Measurements from ENCODE around the gene DDX27.
A peak's percentile ranks its signal among the peaks of the same experiment; 100 is the strongest.

Gene DDX27

GRCh38 chr20:49280463-49281058 lies 61.3 kb downstream of the DDX27 start:
- H3K4me1 Mint-ChIP-seq (ENCODE audit: low read depth) = peaks cover 62% of the 10 kb centered on the region
- H3K4me3 Mint-ChIP-seq = peak overlapping the region; percentile 96
- H3K9me3 Mint-ChIP-seq = peaks cover 57% of the 10 kb centered on the region
- no peak overlapping the region for H3K27ac Mint-ChIP-seq
- no peaks in the 10 kb centered on the region for H3K27me3 Mint-ChIP-seq
- intact Hi-C loops (cut with micrococcal nuclease) = no loop called here
- H3K36me3 Mint-ChIP-seq (ENCODE audit: low read depth) = peaks cover 91% of the 10 kb centered on the region

GRCh38 chr20:49281059-49281912 lies 62.1 kb downstream of the DDX27 start:
- Mint-ChIP-seq H3K4me3 (peak overlapping the region; percentile 46), H3K27ac (peak overlapping the region; percentile 56), H3K4me1 (ENCODE audit: low read depth) (peaks cover 60% of the 10 kb centered on the region), H3K27me3 (no peaks in the 10 kb centered on the region), H3K36me3 (ENCODE audit: low read depth) (peaks cover 96% of the 10 kb centered on the region), H3K9me3 (peaks cover 65% of the 10 kb centered on the region)
- intact Hi-C loops (cut with micrococcal nuclease) = no loop called here

GRCh38 chr20:49281913-49282467 lies 62.8 kb downstream of the DDX27 start:
- H3K27me3 Mint-ChIP-seq = no peaks in the 10 kb centered on the region
- H3K4me3 Mint-ChIP-seq = peak overlapping the region; percentile 17
- H3K27ac Mint-ChIP-seq = no peak overlapping the region
- H3K4me1 Mint-ChIP-seq (ENCODE audit: low read depth) = peaks cover 57% of the 10 kb centered on the region
- peaks cover 72% of the 10 kb centered on the region for H3K9me3 Mint-ChIP-seq
- H3K36me3 Mint-ChIP-seq (ENCODE audit: low read depth) = peaks cover 97% of the 10 kb centered on the region
- intact Hi-C loops (cut with micrococcal nuclease) = no loop called here

- peaks cover 58% of the 10 kb centered on the region for H3K4me1 Mint-ChIP-seq (ENCODE audit: low read depth)
- H3K4me3 Mint-ChIP-seq = no peak overlapping the region
- H3K27me3 Mint-ChIP-seq = no peaks in the 10 kb centered on the region
- no peak overlapping the region for H3K27ac Mint-ChIP-seq
- peaks cover 78% of the 10 kb centered on the region for H3K9me3 Mint-ChIP-seq
- peaks cover 97% of the 10 kb centered on the region for H3K36me3 Mint-ChIP-seq (ENCODE audit: low read depth)
- intact Hi-C loops (cut with micrococcal nuclease) = no loop called here
Observed at GRCh38 chr20:49282584-49283171, 63.5 kb downstream of the DDX27 start.

GRCh38 chr20:49283176-49283702 lies 64.0 kb downstream of the DDX27 start:
- H3K36me3 Mint-ChIP-seq (ENCODE audit: low read depth) = peaks cover 99% of the 10 kb centered on the region
- H3K9me3 Mint-ChIP-seq = peaks cover 78% of the 10 kb centered on the region
- intact Hi-C loops (cut with micrococcal nuclease) = no loop called here
- H3K27me3 Mint-ChIP-seq = no peaks in the 10 kb centered on the region
- H3K4me3 Mint-ChIP-seq = no peak overlapping the region
- peaks cover 58% of the 10 kb centered on the region for H3K4me1 Mint-ChIP-seq (ENCODE audit: low read depth)
- H3K27ac Mint-ChIP-seq = no peak overlapping the region

GRCh38 chr20:49283703-49284625 lies 64.7 kb downstream of the DDX27 start:
- intact Hi-C loops (cut with micrococcal nuclease) = no loop called here
- Mint-ChIP-seq H3K9me3 (peaks cover 78% of the 10 kb centered on the region), H3K36me3 (ENCODE audit: low read depth) (peaks cover 100% of the 10 kb centered on the region), H3K4me3 (no peak overlapping the region), H3K27ac (no peak overlapping the region), H3K4me1 (ENCODE audit: low read depth) (peaks cover 58% of the 10 kb centered on the region), H3K27me3 (no peaks in the 10 kb centered on the region)

GRCh38 chr20:49284818-49285217 lies 65.6 kb downstream of the DDX27 start:
- no peaks in the 10 kb centered on the region for H3K27me3 Mint-ChIP-seq
- H3K9me3 Mint-ChIP-seq = peaks cover 78% of the 10 kb centered on the region
- peaks cover 100% of the 10 kb centered on the region for H3K36me3 Mint-ChIP-seq (ENCODE audit: low read depth)
- H3K4me3 Mint-ChIP-seq = no peak overlapping the region
- H3K4me1 Mint-ChIP-seq (ENCODE audit: low read depth) = peaks cover 58% of the 10 kb centered on the region
- intact Hi-C loops (cut with micrococcal nuclease) = no loop called here
- H3K27ac Mint-ChIP-seq = no peak overlapping the region

- H3K27ac Mint-ChIP-seq = no peak overlapping the region
- peaks cover 100% of the 10 kb centered on the region for H3K36me3 Mint-ChIP-seq (ENCODE audit: low read depth)
- no peak overlapping the region for H3K4me3 Mint-ChIP-seq
- H3K27me3 Mint-ChIP-seq = no peaks in the 10 kb centered on the region
- peaks cover 58% of the 10 kb centered on the region for H3K4me1 Mint-ChIP-seq (ENCODE audit: low read depth)
- intact Hi-C loops (cut with micrococcal nuclease) = no loop called here
- peaks cover 73% of the 10 kb centered on the region for H3K9me3 Mint-ChIP-seq
Observed at GRCh38 chr20:49285233-49285668, 66.0 kb downstream of the DDX27 start.

- Mint-ChIP-seq H3K4me1 (ENCODE audit: low read depth) (peaks cover 62% of the 10 kb centered on the region), H3K27ac (no peak overlapping the region), H3K36me3 (ENCODE audit: low read depth) (peaks cover 100% of the 10 kb centered on the region), H3K9me3 (peaks cover 66% of the 10 kb centered on the region), H3K4me3 (no peak overlapping the region), H3K27me3 (no peaks in the 10 kb centered on the region)
- intact Hi-C loops (cut with micrococcal nuclease) = no loop called here
Observed at GRCh38 chr20:49285813-49286494, 66.7 kb downstream of the DDX27 start.

- H3K27me3 Mint-ChIP-seq = no peaks in the 10 kb centered on the region
- H3K27ac Mint-ChIP-seq = no peak overlapping the region
- H3K4me3 Mint-ChIP-seq = no peak overlapping the region
- peaks cover 59% of the 10 kb centered on the region for H3K4me1 Mint-ChIP-seq (ENCODE audit: low read depth)
- H3K9me3 Mint-ChIP-seq = peaks cover 56% of the 10 kb centered on the region
- peaks cover 99% of the 10 kb centered on the region for H3K36me3 Mint-ChIP-seq (ENCODE audit: low read depth)
- intact Hi-C loops (cut with micrococcal nuclease) = no loop called here
Observed at GRCh38 chr20:49286689-49287551, 67.7 kb downstream of the DDX27 start.

GRCh38 chr20:49287555-49288249 lies 68.5 kb downstream of the DDX27 start:
- Mint-ChIP-seq H3K27me3 (no peaks in the 10 kb centered on the region), H3K36me3 (ENCODE audit: low read depth) (peaks cover 99% of the 10 kb centered on the region), H3K4me1 (ENCODE audit: low read depth) (peaks cover 51% of the 10 kb centered on the region), H3K9me3 (peaks cover 49% of the 10 kb centered on the region), H3K27ac (no peak overlapping the region), H3K4me3 (no peak overlapping the region)
- intact Hi-C loops (cut with micrococcal nuclease) = no loop called here
